Activated T-cell treated with anti-CD3 and anti-CD28 coated beads, Interleukin-2, amount 50 U/mL, for 1 hour (primary cell): Measurements from ENCODE around the gene MED13.
"Not testable (repeated sequence)": the region's sequence is repeated elsewhere in the genome, so short reads cannot be mapped to it uniquely, and the experiment has no call there.

Experiments used
- DNase-seq: peaks from one replicate; pipeline ENCODE4 v3.0.0-alpha.2; 2020

Gene MED13

GRCh38 chr17:61981323-61981722 lies 83.8 kb downstream of the MED13 start:
- no peak for DNase-seq

- no peak for DNase-seq
Observed at GRCh38 chr17:61980535-61980934, 84.5 kb downstream of the MED13 start.

- DNase-seq: no peak
Observed at GRCh38 chr17:61974115-61974514, 91.0 kb downstream of the MED13 start.

DNA sequence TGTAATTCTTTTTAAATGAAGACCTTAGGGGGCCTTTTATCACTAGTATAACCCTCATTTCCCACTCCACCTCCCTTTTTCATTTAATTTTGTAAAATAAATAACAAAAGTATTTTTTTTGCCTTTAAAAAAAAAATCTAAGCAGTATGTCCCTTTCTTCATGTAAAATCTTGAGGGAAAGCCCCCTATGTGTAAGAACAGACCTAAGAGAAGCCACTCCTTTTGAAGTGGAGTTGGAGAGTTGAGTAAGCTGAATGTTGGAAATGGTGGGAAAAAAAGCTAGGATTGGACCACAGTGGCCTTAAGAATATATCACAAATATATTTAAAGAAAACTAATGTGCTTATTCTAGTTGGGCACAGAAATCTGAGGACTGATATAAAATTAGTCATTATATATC lies 92.8 kb downstream of the MED13 start:
- no peak for DNase-seq

GRCh38 chr17:61970030-61970429 lies 95.0 kb downstream of the MED13 start:
- DNase-seq: no peak

DNA sequence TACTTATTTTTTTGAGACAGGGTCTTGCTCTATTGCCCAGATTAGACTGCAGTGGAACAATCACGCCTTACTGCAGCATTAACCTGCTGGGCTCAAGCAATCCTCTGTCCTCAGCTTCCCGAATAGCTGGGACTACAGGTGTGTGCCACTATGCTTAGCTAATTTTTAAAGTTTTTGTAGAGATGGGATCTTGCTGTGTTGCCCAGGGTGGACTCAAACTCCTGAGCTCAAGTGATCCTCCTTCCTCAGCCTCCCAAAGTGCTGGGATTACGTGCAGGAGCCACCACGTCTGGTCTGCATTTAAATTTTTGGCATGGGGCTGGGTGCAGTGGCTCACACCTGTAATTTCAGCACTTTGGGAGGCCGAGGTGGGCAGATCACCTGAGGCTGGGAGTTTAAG lies 96.3 kb downstream of the MED13 start:
- DNase-seq: no peak

- DNase-seq: no peak
Observed at GRCh38 chr17:61967729-61968128, 97.3 kb downstream of the MED13 start.

- DNase-seq: no peak
Observed at GRCh38 chr17:61966191-61966590, 98.9 kb downstream of the MED13 start.

DNA sequence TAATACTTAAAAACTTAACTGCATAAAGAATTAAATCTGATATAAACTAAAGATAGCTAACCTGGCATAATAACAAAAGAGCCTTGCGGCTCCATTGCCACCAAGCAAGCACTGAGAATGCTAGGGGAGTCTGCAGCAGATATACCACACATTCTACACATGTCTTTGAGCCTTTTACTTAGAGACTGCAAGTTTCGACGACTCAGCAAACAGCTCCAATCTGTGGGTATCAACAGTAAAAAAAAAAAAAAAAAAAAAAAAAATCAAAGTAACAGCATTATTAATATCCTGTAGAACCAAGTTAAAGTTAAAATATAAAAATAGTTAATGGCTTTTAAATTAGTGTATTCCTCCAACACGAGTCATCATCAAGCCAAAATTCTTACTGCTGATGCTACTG lies 109.5 kb downstream of the MED13 start:
- no peak for DNase-seq

- DNase-seq: no peak
Observed at GRCh38 chr17:61947367-61948078, 117.6 kb downstream of the MED13 start.

DNA sequence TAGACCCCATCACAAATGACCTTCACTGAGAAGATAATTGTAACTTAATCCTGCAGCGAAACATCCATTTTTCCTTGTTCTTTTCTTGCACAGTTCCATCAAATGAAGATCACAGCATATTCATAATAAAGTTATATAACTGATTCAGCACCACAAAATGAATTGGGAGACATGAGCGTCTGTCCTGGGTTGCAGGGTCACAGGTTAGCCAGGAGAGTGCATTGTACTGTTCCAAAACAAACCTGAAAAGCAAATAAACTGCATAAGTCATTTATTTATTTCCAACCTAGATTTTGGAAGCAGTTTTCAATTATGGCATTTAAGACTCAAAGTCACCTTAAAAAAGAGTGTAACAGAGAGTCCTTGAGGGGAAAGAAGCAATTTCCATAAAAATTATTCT lies 118.7 kb downstream of the MED13 start:
- DNase-seq: no peak

DNA sequence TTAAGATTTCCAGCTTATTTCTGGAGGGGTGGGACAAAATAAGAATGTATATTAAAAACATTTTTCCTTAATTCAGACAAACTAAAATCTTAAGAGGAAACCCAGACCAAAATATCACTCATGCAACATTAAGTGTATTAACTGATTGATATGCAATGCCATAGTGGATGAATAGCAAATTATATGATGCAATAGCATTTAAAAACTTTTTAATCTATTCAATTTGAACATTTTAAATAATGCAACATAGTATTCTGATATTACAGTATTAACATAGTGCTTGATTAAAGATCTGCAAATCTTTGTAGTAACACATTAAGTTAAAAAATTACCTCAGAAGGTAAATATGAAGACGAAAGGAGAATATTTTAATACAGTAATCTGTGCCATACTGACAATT lies 122.0 kb downstream of the MED13 start:
- DNase-seq: no peak

GRCh38 chr17:61942085-61942484 lies 123.0 kb downstream of the MED13 start:
- DNase-seq: no peak

- no peak for DNase-seq
Observed at GRCh38 chr17:61928101-61928436, 137.0 kb downstream of the MED13 start.

DNA sequence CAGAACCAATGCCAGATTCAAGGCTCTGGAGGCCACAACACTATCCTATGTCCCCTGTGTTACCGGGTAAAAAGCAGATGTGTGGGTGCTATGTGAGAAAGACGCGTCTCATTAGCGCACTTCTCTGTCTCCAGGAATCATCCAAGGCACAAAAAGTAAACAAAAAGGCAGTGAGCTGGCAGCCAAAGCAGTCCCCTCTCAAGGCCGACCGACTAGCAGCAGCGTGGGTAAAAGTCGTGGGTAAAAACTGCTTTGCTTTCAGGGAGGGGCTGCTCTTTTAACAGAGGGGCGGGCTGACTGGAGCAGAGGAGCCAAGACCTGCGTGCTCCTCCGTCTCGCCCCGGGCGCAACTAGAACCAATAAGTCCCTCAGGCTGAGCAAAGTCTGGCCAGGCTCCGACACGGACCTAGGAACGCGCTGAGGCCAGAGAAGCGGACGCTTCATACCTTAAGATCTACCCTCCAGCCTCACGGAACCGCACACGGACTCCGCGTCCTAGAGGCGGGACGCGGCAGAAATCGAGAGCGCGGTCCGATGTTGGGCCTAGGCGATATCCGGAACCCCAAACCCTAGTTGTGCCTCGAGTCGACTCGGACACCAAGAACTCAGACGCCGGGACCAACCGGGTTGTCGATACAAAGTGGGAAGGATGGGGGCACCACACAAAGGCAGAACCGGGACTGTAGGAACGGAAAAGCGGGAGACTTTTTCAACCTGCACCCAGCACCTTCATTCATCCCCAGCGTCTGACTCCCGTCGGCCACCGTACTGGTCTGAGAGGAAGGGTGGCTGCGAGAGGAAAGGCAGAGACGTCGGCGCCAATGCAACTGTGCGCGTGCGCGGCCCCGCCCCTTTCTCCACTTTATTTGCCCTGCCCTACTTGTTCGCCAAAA lies 137.6 kb downstream of the MED13 start, which contains the start of gene INTS2:
Gene INTS2 (minus strand): TSS at position 775 of the 893 bp plus-strand sequence. CDS start 1,338 bp downstream, outside the sequence.
- DNase-seq: peak; percentile 94

- DNase-seq: no peak
Observed at GRCh38 chr17:61926826-61927207, 138.3 kb downstream of the MED13 start.

DNA sequence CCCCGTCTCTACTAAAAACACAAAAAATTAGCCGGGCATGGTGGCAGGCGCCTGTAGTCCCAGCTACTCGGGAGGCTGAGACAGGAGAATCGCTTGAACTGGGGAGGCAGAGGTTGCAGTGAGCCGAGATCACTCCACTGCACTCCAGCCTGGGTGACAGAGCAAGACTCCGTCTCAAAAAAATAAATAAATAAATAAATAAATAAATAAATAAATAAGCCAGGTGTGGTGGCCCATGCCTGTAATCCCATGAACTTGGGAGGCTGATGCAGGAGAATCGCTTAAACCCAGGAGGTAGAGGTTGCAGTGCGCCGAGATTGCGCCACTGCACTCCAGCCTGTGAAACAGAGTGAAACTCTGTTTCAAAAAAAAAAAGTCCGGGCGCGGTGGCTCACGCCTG lies 149.9 kb downstream of the MED13 start:
- DNase-seq: not testable (repeated sequence)

- no peak for DNase-seq
Observed at GRCh38 chr17:61908292-61909037, 156.6 kb downstream of the MED13 start.

- no peak for DNase-seq
Observed at GRCh38 chr17:61907361-61907760, 157.7 kb downstream of the MED13 start.

DNA sequence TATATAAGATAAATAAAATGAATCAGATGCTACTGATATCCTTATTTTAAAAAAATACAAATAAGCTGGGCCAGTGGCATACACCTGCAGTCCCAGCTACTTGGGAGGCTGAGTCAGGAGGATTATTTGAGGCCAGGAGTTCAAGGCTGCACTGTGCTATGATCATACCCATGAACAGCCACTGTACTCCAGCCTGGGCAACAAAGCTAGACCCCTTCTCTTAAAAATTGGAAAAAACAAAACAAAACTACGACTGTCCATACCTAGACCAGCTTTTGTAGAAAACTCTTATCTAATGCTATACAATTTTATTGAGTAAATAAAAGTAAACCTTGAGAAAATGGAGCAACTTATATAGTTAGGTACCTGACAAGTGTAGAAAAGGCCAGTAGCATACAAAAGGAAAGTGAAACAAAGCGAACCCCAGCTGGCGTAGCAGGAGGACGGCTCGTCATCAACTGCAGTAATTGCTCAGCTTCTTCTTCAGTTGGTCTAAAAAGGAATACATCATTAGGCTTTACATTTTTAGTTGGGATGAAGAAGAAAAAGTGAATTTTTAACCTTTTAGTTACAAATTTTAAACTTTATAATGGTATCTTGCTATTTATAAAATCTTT lies 160.9 kb downstream of the MED13 start:
- no peak for DNase-seq

- DNase-seq: no peak
Observed at GRCh38 chr17:61903251-61903650, 161.8 kb downstream of the MED13 start.

GRCh38 chr17:61897548-61898180 lies 167.4 kb downstream of the MED13 start:
- no peak for DNase-seq

GRCh38 chr17:61895391-61895790 lies 169.7 kb downstream of the MED13 start:
- DNase-seq: no peak
